ENCODE measurements around the gene SMPD3. TPM values are rescaled to one million over a fixed set of nuclear protein-coding genes. Genes with fewer than 3 reads are reported as not detected.
A peak's percentile ranks its signal among the peaks of the same experiment; 100 is the strongest.

SMPD3 gene
- total RNA-seq, 1 donor from 2014 or later: 5.6 TPM

GRCh38 chr16:68383858-68384257 lies 64.5 kb downstream of the SMPD3 start:
- no peak for ATAC-seq

GRCh38 chr16:68382296-68382718 lies 66.0 kb downstream of the SMPD3 start:
- Histone ChIP-seq H3K4me1 (no peaks in the 10 kb centered on the region), H3K36me3 (no peaks in the 10 kb centered on the region), H3K27ac (no peak overlapping the region), H3K9me3 (no peaks in the 10 kb centered on the region), H3K4me3 (no peak overlapping the region), H3K27me3 (no peaks in the 10 kb centered on the region)
- intact Hi-C loops (cut with DNase I): no loop called here
- ATAC-seq: no peak
- DNase-seq: no peak
- TF ChIP-seq CTCF (IDR thresholded peaks at IDR 0.05): peak; percentile 27

More at GRCh38 chr16:68383858-68384257, 64.5 kb downstream of the SMPD3 start:
- no peak for TF ChIP-seq CTCF (IDR thresholded peaks at IDR 0.05)
- no peak for DNase-seq
- Histone ChIP-seq H3K27ac (no peak overlapping the region), H3K36me3 (no peaks in the 10 kb centered on the region), H3K27me3 (no peaks in the 10 kb centered on the region), H3K9me3 (no peaks in the 10 kb centered on the region), H3K4me3 (no peak overlapping the region), H3K4me1 (no peaks in the 10 kb centered on the region)
- intact Hi-C loops (cut with DNase I): no loop called here

GRCh38 chr16:68381363-68381724 lies 67.0 kb downstream of the SMPD3 start:
- Histone ChIP-seq H3K27me3 (no peaks in the 10 kb centered on the region), H3K27ac (no peak overlapping the region), H3K36me3 (no peaks in the 10 kb centered on the region), H3K4me1 (no peaks in the 10 kb centered on the region), H3K4me3 (no peak overlapping the region), H3K9me3 (no peaks in the 10 kb centered on the region)
- no peak for TF ChIP-seq CTCF (IDR thresholded peaks at IDR 0.05)
- intact Hi-C loops (cut with DNase I): no loop called here
- DNase-seq (no peak), ATAC-seq (peak; percentile 4)

- Histone ChIP-seq H3K9me3 (no peaks in the 10 kb centered on the region), H3K4me1 (no peaks in the 10 kb centered on the region), H3K36me3 (no peaks in the 10 kb centered on the region), H3K27ac (no peak overlapping the region), H3K4me3 (no peak overlapping the region), H3K27me3 (no peaks in the 10 kb centered on the region)
- TF ChIP-seq CTCF (IDR thresholded peaks at IDR 0.05): no peak
- DNase-seq (no peak), ATAC-seq (no peak)
- intact Hi-C loops (cut with DNase I): no loop called here
These were observed 67.5 kb downstream of the SMPD3 start for GRCh38 chr16:68380676-68381362.

- H3K36me3 ChIP-seq: no peaks in the 10 kb centered on the region
- ATAC-seq: no peak
- no peaks in the 10 kb centered on the region for H3K9me3 ChIP-seq
- TF ChIP-seq CTCF (IDR thresholded peaks at IDR 0.05): no peak
- H3K4me3 ChIP-seq: no peak overlapping the region
- intact Hi-C loops (cut with DNase I): no loop called here
- no peaks in the 10 kb centered on the region for H3K4me1 ChIP-seq
- DNase-seq: no peak
- no peak overlapping the region for H3K27ac ChIP-seq
- no peaks in the 10 kb centered on the region for H3K27me3 ChIP-seq
These were observed 68.0 kb downstream of the SMPD3 start for GRCh38 chr16:68380348-68380670.
